NCI-H345 (cell line): ENCODE data around the gene MYADML2.

Source experiments
- DNase-seq: peaks from one replicate; lab custom pipeline; 2025; lab: John Stamatoyannopoulos, UW

Gene MYADML2

GRCh38 chr17:81899514-81900166, 47.4 kb downstream of the MYADML2 start:
- no peak for DNase-seq

DNA sequence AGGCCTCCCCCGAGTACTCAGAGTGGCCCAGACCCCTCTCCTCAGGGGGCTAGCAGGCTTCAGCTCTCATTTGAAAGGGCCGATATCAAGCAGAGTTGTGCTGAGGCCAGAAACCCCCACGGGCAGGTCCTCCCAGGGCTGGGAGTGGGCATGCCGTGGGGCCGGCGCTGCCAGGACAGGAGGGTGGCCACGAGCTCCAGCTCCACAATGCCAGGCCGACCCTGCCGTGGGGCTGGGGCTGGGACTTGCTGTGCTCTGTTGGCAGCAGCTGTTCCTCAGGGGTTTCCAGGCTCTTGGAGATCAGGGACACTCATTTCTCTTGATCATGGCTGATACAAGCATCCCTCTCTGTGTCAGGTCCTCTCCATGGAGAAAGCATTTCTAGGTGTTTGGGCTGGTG, 48.1 kb downstream of the MYADML2 start:
- no peak for DNase-seq

- no peak for DNase-seq
Observed at GRCh38 chr17:81898029-81898866, 48.8 kb downstream of the MYADML2 start.

GRCh38 chr17:81895400-81895799, 51.6 kb downstream of the MYADML2 start:
- no peak for DNase-seq

- DNase-seq = no peak
Observed at GRCh38 chr17:81891303-81891552, 55.8 kb downstream of the MYADML2 start.

DNA sequence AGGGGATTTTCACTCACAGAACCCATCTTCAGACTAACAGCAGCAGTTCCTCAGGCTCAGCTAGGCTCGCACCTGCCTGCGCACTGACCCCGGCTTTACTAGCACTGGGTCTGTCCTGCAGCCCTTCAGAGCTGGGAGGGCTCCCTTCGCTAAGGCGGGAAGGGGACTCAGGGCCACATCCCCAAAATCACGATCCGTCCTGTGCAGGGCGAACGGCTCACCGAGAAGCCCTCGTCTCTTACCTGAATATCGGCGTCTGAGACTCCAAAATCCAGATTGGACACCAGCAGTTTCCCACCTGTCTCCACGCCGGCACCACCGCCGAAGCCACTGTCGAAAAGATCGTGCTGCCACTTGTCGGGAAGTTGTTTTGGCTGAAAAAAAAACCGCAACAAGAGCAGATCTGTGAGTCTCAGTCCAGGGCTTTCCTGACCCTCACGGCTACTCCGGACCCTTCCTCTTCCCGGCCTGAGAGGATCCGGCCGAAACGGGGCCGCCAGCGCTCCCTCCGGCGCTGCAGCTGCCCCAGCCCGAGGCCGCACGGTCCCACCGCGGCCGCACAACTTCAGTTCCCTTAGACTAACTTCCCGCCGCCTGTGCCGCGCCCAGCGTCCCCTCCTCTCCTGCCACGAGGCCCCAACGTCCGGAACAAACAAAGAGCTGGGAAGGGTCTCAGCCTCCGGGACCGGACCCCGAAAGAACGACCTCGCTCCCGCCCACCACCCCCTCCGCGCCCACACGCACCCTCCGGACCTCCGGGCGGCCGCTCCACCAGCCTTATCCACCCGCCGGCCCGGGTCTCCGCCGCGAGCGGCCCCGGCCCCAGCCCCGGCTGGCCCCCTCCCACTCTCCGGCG, 56.4 kb downstream of the MYADML2 start:
- no peak for DNase-seq
